ENCODE measurements around the gene BPIFB4. TPM values are rescaled to one million over a fixed set of nuclear protein-coding genes. Genes with fewer than 3 reads are reported as not detected.

Gene BPIFB4
- total RNA-seq, 1 experiment from 2014 or later = not detected

DNA sequence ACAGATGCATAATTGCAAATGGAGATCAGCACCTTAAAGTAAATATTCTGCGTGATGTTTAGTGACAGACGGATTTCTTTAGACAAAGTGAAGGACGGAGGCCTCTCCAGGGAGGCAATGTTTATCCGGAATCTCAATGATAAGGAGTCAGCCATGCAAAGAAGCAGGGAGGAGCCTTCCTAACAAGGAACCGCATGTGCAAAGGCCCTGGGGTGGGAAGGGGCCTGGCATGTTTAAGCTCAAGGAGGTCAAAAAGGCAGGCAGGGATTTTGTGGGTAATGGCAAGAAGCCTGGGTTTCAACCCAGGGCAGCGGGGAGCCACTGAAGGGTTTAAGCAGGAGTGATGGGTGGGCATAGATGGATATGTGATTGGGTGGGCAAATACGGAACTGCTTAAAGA lies 25.1 kb upstream of the BPIFB4 start:
- TF ChIP-seq SIN3A (IDR thresholded peaks at IDR 0.05; ENCODE audit: borderline replicate concordance, insufficient read depth, low read depth, low read length) (no peak), TCF7L2 (IDR thresholded peaks at IDR 0.05; ENCODE audit: low read depth, low read length) (no peak), POLR2AphosphoS5 (IDR thresholded peaks at IDR 0.05; ENCODE audit: low read depth, low read length) (no peak)
- TF ChIP-seq, protein P1, sequence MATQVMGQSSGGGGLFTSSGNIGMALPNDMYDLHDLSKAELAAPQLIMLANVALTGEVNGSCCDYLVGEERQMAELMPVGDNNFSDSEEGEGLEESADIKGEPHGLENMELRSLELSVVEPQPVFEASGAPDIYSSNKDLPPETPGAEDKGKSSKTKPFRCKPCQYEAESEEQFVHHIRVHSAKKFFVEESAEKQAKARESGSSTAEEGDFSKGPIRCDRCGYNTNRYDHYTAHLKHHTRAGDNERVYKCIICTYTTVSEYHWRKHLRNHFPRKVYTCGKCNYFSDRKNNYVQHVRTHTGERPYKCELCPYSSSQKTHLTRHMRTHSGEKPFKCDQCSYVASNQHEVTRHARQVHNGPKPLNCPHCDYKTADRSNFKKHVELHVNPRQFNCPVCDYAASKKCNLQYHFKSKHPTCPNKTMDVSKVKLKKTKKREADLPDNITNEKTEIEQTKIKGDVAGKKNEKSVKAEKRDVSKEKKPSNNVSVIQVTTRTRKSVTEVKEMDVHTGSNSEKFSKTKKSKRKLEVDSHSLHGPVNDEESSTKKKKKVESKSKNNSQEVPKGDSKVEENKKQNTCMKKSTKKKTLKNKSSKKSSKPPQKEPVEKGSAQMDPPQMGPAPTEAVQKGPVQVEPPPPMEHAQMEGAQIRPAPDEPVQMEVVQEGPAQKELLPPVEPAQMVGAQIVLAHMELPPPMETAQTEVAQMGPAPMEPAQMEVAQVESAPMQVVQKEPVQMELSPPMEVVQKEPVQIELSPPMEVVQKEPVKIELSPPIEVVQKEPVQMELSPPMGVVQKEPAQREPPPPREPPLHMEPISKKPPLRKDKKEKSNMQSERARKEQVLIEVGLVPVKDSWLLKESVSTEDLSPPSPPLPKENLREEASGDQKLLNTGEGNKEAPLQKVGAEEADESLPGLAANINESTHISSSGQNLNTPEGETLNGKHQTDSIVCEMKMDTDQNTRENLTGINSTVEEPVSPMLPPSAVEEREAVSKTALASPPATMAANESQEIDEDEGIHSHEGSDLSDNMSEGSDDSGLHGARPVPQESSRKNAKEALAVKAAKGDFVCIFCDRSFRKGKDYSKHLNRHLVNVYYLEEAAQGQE (IDR thresholded peaks at IDR 0.05; ENCODE audit: insufficient read depth in 1 of 2, low read depth in 2 of 2, low read length in 1 of 2) = no peak
- TF ChIP-seq, protein P2, sequence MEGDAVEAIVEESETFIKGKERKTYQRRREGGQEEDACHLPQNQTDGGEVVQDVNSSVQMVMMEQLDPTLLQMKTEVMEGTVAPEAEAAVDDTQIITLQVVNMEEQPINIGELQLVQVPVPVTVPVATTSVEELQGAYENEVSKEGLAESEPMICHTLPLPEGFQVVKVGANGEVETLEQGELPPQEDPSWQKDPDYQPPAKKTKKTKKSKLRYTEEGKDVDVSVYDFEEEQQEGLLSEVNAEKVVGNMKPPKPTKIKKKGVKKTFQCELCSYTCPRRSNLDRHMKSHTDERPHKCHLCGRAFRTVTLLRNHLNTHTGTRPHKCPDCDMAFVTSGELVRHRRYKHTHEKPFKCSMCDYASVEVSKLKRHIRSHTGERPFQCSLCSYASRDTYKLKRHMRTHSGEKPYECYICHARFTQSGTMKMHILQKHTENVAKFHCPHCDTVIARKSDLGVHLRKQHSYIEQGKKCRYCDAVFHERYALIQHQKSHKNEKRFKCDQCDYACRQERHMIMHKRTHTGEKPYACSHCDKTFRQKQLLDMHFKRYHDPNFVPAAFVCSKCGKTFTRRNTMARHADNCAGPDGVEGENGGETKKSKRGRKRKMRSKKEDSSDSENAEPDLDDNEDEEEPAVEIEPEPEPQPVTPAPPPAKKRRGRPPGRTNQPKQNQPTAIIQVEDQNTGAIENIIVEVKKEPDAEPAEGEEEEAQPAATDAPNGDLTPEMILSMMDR (IDR thresholded peaks at IDR 0.05) = no peak
- Histone ChIP-seq H3K27me3 (ENCODE audit: control insufficient read depth, insufficient read depth, low read length) (no peaks in the 10 kb centered on the region), H3K9me3 (ENCODE audit: control insufficient read depth, insufficient read depth, low read depth, low read length) (no peaks in the 10 kb centered on the region), H3K4me1 (ENCODE audit: control insufficient read depth, insufficient read depth, low read length) (no peaks in the 10 kb centered on the region), H3K4me3 (ENCODE audit: low read depth in 2 of 2, low read length in 2 of 2) (no peak overlapping the region), H3K36me3 (ENCODE audit: control insufficient read depth, insufficient read depth, low read length) (no peaks in the 10 kb centered on the region), H3K27ac (ENCODE audit: low read length) (no peak overlapping the region)
- ChIA-PET CTCF (no interaction called here), POLR2A (interaction anchor here (0.7 kb wide), 1 partner anchor 17 kb away, joined by 3 read pairs; no protein-coding TSS in a partner anchor)
- no peak for DNase-seq (ENCODE audit: low read depth, low spot score)
- BruUV-seq (replicated peaks) = no TSS peak
- in situ Hi-C loops (cut with HindIII; ENCODE audit: low pct_unique_long_range_greater_than_20kb, low sequenced_read_pairs) (no loop called here), intact Hi-C loops (cut with micrococcal nuclease; ENCODE audit: unreplicated experiment) (no loop called here)
- no peak for ATAC-seq

DNA sequence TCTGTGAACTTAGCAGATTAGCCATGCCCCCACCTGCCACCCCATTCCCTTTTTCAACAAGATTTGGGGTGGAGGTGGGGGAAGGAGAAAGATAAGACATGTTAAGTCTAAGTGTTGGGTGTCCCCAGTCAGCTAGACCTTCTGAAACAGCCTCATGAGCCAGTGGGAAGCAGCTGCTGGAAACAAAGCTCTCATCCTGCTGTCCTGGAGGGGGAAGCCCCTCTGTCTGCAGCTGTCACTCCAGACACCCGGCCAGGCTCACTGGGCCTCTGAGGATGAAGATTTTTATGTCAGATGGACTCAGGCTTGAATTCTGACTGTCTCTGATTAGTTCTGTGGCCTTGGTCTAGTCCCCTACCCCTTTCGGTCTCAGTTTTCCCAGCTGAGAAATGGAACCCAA lies 24.7 kb upstream of the BPIFB4 start:
- Histone ChIP-seq H3K36me3 (ENCODE audit: control insufficient read depth, insufficient read depth, low read length) (no peaks in the 10 kb centered on the region), H3K27me3 (ENCODE audit: control insufficient read depth, insufficient read depth, low read length) (no peaks in the 10 kb centered on the region), H3K27ac (ENCODE audit: low read length) (no peak overlapping the region), H3K4me1 (ENCODE audit: control insufficient read depth, insufficient read depth, low read length) (no peaks in the 10 kb centered on the region), H3K4me3 (ENCODE audit: low read depth in 2 of 2, low read length in 2 of 2) (no peak overlapping the region), H3K9me3 (ENCODE audit: control insufficient read depth, insufficient read depth, low read depth, low read length) (no peaks in the 10 kb centered on the region)
- no peak for DNase-seq (ENCODE audit: low read depth, low spot score)
- intact Hi-C loops (cut with micrococcal nuclease; ENCODE audit: unreplicated experiment) (no loop called here), in situ Hi-C loops (cut with HindIII; ENCODE audit: low pct_unique_long_range_greater_than_20kb, low sequenced_read_pairs) (no loop called here)
- POLR2A ChIA-PET = interaction anchor here (0.7 kb wide), 1 partner anchor 16 kb away, joined by 3 read pairs; no protein-coding TSS in a partner anchor
- BruUV-seq (replicated peaks) = no TSS peak
- no peak for TF ChIP-seq TCF7L2 (IDR thresholded peaks at IDR 0.05; ENCODE audit: low read depth, low read length)
- TF ChIP-seq POLR2AphosphoS5 (IDR thresholded peaks at IDR 0.05; ENCODE audit: low read depth, low read length) = no peak
- no peak for TF ChIP-seq SIN3A (IDR thresholded peaks at IDR 0.05; ENCODE audit: borderline replicate concordance, insufficient read depth, low read depth, low read length)
- TF ChIP-seq, protein P1 (IDR thresholded peaks at IDR 0.05; ENCODE audit: insufficient read depth in 1 of 2, low read depth in 2 of 2, low read length in 1 of 2) = no peak
- TF ChIP-seq, protein P2 (IDR thresholded peaks at IDR 0.05) = no peak
- CTCF ChIA-PET = no interaction called here
- ATAC-seq = no peak
